GM12873 (cell line): ENCODE measurements around the gene SERAC1.

Experiments
- TF ChIP-seq, protein P1 (sequence below): IDR thresholded peaks from 2 replicates; pipeline ENCODE4 v1.5.1; 2012; ENCODE audit warnings: low read depth, mild to moderate bottlenecking, moderate library complexity, low read length, control low read depth; ENCODE audit not compliant: insufficient read depth; ENCODE audit errors: missing control alignments

SERAC1 gene

DNA sequence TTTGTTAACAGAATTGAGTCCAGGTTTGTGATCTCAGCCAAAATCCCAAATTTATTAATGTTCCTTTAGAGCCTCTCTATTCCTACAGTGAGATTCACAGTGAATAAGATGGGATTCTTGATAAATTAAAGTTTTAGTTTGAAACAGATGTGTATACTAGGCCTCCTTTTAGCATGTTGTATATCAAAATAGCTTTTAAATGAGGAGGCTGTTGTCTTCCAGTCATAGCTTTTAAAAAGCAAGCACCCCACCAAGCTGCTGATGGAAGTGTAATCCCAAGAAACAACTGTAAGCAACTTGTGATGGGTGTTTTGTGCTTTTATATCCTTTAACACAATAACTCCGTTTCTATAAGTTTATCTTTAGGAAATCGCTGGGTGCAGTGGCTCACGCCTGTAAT lies 7.0 kb upstream of the SERAC1 start:
- TF ChIP-seq, protein P1, sequence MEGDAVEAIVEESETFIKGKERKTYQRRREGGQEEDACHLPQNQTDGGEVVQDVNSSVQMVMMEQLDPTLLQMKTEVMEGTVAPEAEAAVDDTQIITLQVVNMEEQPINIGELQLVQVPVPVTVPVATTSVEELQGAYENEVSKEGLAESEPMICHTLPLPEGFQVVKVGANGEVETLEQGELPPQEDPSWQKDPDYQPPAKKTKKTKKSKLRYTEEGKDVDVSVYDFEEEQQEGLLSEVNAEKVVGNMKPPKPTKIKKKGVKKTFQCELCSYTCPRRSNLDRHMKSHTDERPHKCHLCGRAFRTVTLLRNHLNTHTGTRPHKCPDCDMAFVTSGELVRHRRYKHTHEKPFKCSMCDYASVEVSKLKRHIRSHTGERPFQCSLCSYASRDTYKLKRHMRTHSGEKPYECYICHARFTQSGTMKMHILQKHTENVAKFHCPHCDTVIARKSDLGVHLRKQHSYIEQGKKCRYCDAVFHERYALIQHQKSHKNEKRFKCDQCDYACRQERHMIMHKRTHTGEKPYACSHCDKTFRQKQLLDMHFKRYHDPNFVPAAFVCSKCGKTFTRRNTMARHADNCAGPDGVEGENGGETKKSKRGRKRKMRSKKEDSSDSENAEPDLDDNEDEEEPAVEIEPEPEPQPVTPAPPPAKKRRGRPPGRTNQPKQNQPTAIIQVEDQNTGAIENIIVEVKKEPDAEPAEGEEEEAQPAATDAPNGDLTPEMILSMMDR = no peak

- TF ChIP-seq, protein P1 = no peak
These were observed 6.5 kb upstream of the SERAC1 start for GRCh38 chr6:158174514-158174913.

DNA sequence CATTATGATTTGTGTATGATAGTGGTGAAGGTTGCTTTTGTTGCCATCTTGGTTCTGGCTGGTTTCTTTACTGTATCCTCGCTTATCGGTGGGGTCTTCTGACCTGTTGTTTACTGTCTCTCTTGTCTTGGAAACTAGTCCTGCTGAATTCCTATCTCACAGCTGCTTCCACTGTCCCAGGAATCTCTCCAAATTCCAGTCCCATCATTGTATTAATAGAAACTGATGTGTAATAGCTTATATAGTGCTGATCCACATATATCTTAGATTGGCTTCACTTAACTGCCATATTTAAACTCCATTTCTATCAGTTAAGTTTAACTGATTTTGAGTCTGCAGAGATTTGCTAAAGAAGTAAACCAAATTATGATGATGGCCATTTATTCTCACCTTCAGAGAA lies 6.0 kb upstream of the SERAC1 start:
- TF ChIP-seq, protein P1 = no peak

GRCh38 chr6:158172001-158172400 lies 3.9 kb upstream of the SERAC1 start:
- TF ChIP-seq, protein P1 = no peak

DNA sequence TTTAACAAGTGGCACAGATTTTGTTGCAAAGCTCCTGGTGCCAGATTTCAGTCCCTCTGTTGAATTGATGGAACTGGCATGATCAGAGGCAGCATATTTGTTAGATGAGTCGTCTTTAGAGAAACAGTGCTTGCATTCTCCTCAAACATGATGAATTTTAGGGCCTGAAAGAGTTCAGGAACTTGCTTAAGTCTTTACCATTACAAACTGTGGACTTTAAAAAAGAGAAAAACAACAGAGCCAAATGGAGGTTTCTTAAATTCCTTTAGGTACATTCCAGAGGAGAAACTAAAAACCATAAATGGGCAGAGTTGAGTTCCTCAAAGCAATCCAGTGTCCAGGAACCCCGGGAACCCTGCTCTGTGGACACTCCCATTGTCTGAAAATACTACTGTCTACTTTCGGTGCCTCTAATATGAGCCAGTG lies 2.6 kb upstream of the SERAC1 start:
- TF ChIP-seq, protein P1 = no peak

DNA sequence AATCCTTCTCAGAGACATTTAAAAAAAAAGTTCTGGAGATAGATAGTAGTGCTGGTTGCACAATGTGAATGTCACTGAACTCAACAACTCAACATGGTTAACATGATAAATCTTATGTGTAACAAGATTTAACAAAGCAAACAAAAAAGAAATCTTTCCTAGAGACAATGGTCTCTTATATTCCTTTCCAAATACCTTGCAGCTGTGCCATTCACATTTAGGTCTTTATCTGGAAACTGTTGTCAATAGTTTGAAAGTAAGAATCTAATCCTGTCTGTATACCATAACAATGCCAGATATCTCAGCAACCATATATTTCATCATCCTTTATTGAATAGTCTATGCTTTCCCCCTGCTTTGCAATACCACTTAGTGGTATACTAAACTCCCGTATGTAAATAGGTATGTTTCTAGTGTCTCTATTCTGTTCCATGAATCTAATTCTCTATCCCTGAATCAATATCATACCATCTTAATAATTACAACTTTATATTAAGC lies 2.1 kb downstream of the SERAC1 start:
- TF ChIP-seq, protein P1 = no peak

- TF ChIP-seq, protein P1 = no peak
These were observed 3.4 kb downstream of the SERAC1 start for GRCh38 chr6:158164579-158165170.
